A673 (cell line): ENCODE measurements around the gene IRAK3.

Experiments
- CTCF ChIP-seq: fragments of 300-800, 200-600 bp; sonication (generic); conservative IDR thresholded peaks from 2 replicates; pipeline ENCODE4 v1.5.1; 2017; ENCODE audit warnings: low read depth, mild to moderate bottlenecking, antibody characterized with exemption, low read length, moderate library complexity, mixed read lengths
- EZH2 ChIP-seq: fragments of 200-600 bp; sonication (generic); IDR thresholded peaks from 2 replicates; pipeline ENCODE4 v1.6.1; 2017; ENCODE audit warnings: borderline replicate concordance, low read depth, mild to moderate bottlenecking, mixed read lengths, antibody characterized with exemption, low read length; ENCODE audit not compliant: poor library complexity, severe bottlenecking

- no peak for TF ChIP-seq CTCF
- no peak for TF ChIP-seq EZH2
Measured at GRCh38 chr12:66301944-66302826, 113.2 kb downstream of the IRAK3 start, which contains the start of gene HELB.
